Peyer's patch (tissue), 4 donors: ENCODE results near the gene RALGPS2.

Experiments
- CTCF ChIP-seq, 6 experiments: fragments of 450-650 bp in 4 of 6; fragments of 200-600 bp in 2 of 6; sonication (generic) in 1 of 6; IDR thresholded peaks; one replicate each; pipeline ENCODE4 v1.5.1; 2017 to 2019; ENCODE audit warnings: antibody characterized with exemption in 6 of 6, mild to moderate bottlenecking in 3 of 6, moderate library complexity in 1 of 6
- POLR2A ChIP-seq, 2 donors: fragments of 450-650 bp; IDR thresholded peaks; one replicate each; pipeline ENCODE4 v1.5.1; 2017; ENCODE audit warnings: antibody characterized with exemption in 2 of 2, mild to moderate bottlenecking in 2 of 2, moderate library complexity in 2 of 2

- TF ChIP-seq CTCF (IDR thresholded peaks at IDR 0.05) (no peak), POLR2A (IDR thresholded peaks at IDR 0.05) (no peak)
These were observed 215.2 kb downstream of the RALGPS2 start for GRCh38 chr1:178940068-178940765.
